Measurements from ENCODE around the gene KIDINS220. TPM values are rescaled to one million over a fixed set of nuclear protein-coding genes. Genes with fewer than 3 reads are reported as not detected.

KIDINS220 gene
- total RNA-seq, 2 experiments from 2014 or later, result 20.8 to 20.9 TPM

DNA sequence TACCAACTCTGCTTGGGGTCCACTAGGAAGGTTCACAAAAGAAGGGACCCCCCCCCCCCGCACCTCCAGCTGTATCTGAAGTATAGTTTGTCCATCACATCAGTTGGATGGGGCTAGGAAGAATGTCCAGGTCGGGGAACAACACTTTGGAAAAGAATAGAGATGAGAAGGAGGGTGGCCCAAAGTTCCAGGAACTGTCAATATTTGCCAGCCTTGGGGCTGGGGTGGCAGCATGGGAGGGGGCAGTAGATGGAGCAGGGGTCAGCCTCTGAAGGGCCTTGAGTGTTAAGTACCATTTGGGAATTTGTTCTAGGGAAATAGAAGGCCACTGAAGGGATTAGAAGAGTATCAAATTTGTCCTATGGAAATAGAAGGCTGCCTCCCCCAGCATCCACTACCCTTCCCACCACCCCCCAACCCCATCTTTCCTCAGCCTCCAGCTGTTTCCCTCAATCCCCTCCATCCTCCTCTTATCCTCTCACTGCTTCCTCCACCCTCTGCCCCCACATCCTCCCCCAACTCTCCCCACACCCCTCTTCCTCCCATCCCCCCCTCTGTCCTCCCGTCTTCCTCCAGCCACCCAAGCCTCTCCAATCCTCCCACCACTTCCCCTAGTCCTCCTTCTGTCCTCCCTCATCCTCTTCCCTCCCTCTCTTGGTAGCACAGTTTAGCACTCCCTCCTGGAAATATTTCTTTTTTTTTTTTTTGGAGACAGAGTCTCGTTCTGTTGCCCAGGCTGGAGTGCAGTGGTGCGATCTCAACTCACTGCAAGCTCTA is 2.0 kb upstream of the KIDINS220 start:
- ChIA-PET POLR2A (no interaction called here), CTCF (no interaction called here)
- no peak for TF ChIP-seq CTCF (IDR thresholded peaks at IDR 0.05)
- DNase-seq (no peak), ATAC-seq (no peak)
- no peaks in the 10 kb centered on the region for H3K9me3 Mint-ChIP-seq
- no peak overlapping the region for H3K27ac Mint-ChIP-seq
- peaks cover 20% of the 10 kb centered on the region for H3K4me1 Mint-ChIP-seq (ENCODE audit: low read depth)
- H3K27me3 Mint-ChIP-seq, result no peaks in the 10 kb centered on the region
- H3K4me3 Mint-ChIP-seq, result no peak overlapping the region
- intact Hi-C loops (cut with micrococcal nuclease), result no loop called here
- H3K36me3 Mint-ChIP-seq (ENCODE audit: low read depth), result no peaks in the 10 kb centered on the region

GRCh38 chr2:8837795-8838140 is 355 bp upstream of the KIDINS220 start:
- peak overlapping the region; percentile 83 for H3K4me3 Mint-ChIP-seq
- peaks cover 28% of the 10 kb centered on the region for H3K4me1 Mint-ChIP-seq (ENCODE audit: low read depth)
- DNase-seq (no peak), ATAC-seq (peak; percentile 5)
- intact Hi-C loops (cut with micrococcal nuclease), result no loop called here
- no peaks in the 10 kb centered on the region for H3K36me3 Mint-ChIP-seq (ENCODE audit: low read depth)
- no peak overlapping the region for H3K27ac Mint-ChIP-seq
- no peak for TF ChIP-seq CTCF (IDR thresholded peaks at IDR 0.05)
- CTCF ChIA-PET, result no interaction called here
- H3K27me3 Mint-ChIP-seq, result no peaks in the 10 kb centered on the region
- no peaks in the 10 kb centered on the region for H3K9me3 Mint-ChIP-seq
- POLR2A ChIA-PET, result interaction anchor here (0.6 kb wide), 1 partner anchor 13 kb away, joined by 5 read pairs; no protein-coding TSS in a partner anchor

- Mint-ChIP-seq H3K4me1 (ENCODE audit: low read depth) (peaks cover 46% of the 10 kb centered on the region), H3K27me3 (no peaks in the 10 kb centered on the region), H3K9me3 (no peaks in the 10 kb centered on the region), H3K4me3 (no peak overlapping the region), H3K36me3 (ENCODE audit: low read depth) (peaks cover 2% of the 10 kb centered on the region), H3K27ac (no peak overlapping the region)
- ATAC-seq (no peak), DNase-seq (no peak)
- CTCF ChIA-PET, result no interaction called here
- POLR2A ChIA-PET, result no interaction called here
- no peak for TF ChIP-seq CTCF (IDR thresholded peaks at IDR 0.05)
- intact Hi-C loops (cut with micrococcal nuclease), result no loop called here
Measured at GRCh38 chr2:8835279-8835678, 2.1 kb downstream of the KIDINS220 start.

DNA sequence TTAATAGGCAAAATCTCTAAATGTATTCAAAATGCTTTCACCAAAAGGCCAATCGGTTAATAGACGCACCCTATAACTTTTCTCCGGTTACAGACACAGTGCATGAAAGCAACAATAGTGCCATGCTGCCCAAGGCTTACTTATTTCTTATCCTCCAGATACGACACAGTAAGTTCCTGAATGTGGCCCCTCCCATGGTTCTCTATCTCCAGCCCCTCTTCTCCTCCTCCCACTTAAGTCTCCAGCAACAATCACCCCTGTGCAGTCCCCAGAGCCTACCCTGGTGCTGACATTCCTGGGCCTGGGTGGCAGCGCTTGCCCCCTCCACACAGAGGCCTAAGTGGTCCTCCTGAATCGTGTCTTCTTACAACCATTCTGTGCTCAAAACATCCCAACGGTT is 3.6 kb downstream of the KIDINS220 start:
- Mint-ChIP-seq H3K27me3 (no peaks in the 10 kb centered on the region), H3K27ac (no peak overlapping the region), H3K9me3 (no peaks in the 10 kb centered on the region), H3K4me1 (ENCODE audit: low read depth) (peaks cover 54% of the 10 kb centered on the region), H3K4me3 (no peak overlapping the region), H3K36me3 (ENCODE audit: low read depth) (peaks cover 2% of the 10 kb centered on the region)
- ATAC-seq, result no peak
- no peak for DNase-seq
- POLR2A ChIA-PET, result no interaction called here
- no peak for TF ChIP-seq CTCF (IDR thresholded peaks at IDR 0.05)
- CTCF ChIA-PET, result interaction anchor here (1.3 kb wide), 1 partner anchor 10 kb away, joined by 4 read pairs; no protein-coding TSS in a partner anchor
- intact Hi-C loops (cut with micrococcal nuclease), result no loop called here

DNA sequence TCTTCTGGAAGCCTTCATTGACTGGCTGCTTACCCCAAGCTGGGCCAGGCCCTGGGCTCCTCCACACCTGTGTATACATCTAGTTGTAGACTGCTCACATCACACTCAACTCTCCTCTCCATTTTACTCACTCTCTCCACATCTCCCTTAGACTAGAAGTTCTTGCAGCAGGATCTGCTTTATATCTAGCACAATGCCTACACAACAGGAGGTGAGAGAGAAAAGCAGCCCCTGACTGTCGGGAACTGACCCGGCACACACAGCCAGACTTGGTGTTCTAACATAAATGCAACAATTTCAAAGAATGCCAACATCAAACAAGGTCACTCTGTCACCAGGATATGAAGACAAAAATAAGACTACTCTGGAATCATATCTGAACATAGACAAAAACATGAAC is 5.9 kb downstream of the KIDINS220 start:
- H3K36me3 Mint-ChIP-seq (ENCODE audit: low read depth), result peaks cover 6% of the 10 kb centered on the region
- ChIA-PET POLR2A (no interaction called here), CTCF (interaction anchor here (1.3 kb wide), 1 partner anchor 23 kb away, joined by 4 read pairs; no protein-coding TSS in a partner anchor)
- no peaks in the 10 kb centered on the region for H3K27me3 Mint-ChIP-seq
- peaks cover 59% of the 10 kb centered on the region for H3K4me1 Mint-ChIP-seq (ENCODE audit: low read depth)
- no peak overlapping the region for H3K27ac Mint-ChIP-seq
- H3K4me3 Mint-ChIP-seq, result no peak overlapping the region
- intact Hi-C loops (cut with micrococcal nuclease), result no loop called here
- ATAC-seq (no peak), DNase-seq (no peak)
- no peak for TF ChIP-seq CTCF (IDR thresholded peaks at IDR 0.05)
- no peaks in the 10 kb centered on the region for H3K9me3 Mint-ChIP-seq
